ENCODE data around the gene EVA1B. TPM values are rescaled to one million over a fixed set of nuclear protein-coding genes. Genes with fewer than 3 reads are reported as not detected.

Gene EVA1B
- total RNA-seq, 1 donor from 2014 or later = 115 TPM

- no peak for DNase-seq (ENCODE audit: extremely low spot score, unreplicated experiment)
- Mint-ChIP-seq H3K4me3 (ENCODE audit: unreplicated experiment) (no peak overlapping the region), H3K27me3 (ENCODE audit: unreplicated experiment) (no peaks in the 10 kb centered on the region), H3K4me1 (ENCODE audit: unreplicated experiment) (peaks cover 10% of the 10 kb centered on the region), H3K27ac (ENCODE audit: unreplicated experiment) (peak overlapping the region; percentile 58), H3K36me3 (ENCODE audit: unreplicated experiment) (peaks cover 41% of the 10 kb centered on the region), H3K9me3 (ENCODE audit: unreplicated experiment) (no peaks in the 10 kb centered on the region)
- TF ChIP-seq CTCF (IDR thresholded peaks at IDR 0.05) = no peak
Observed at GRCh38 chr1:36301220-36301619, 22.2 kb downstream of the EVA1B start.

GRCh38 chr1:36300526-36300925 lies 22.9 kb downstream of the EVA1B start:
- Mint-ChIP-seq H3K4me1 (ENCODE audit: unreplicated experiment) (peaks cover 4% of the 10 kb centered on the region), H3K27ac (ENCODE audit: unreplicated experiment) (peak overlapping the region; percentile 28), H3K9me3 (ENCODE audit: unreplicated experiment) (no peaks in the 10 kb centered on the region), H3K27me3 (ENCODE audit: unreplicated experiment) (no peaks in the 10 kb centered on the region), H3K36me3 (ENCODE audit: unreplicated experiment) (peaks cover 41% of the 10 kb centered on the region), H3K4me3 (ENCODE audit: unreplicated experiment) (no peak overlapping the region)
- DNase-seq (ENCODE audit: extremely low spot score, unreplicated experiment) = no peak
- TF ChIP-seq CTCF (IDR thresholded peaks at IDR 0.05) = no peak

GRCh38 chr1:36298640-36299039 lies 24.8 kb downstream of the EVA1B start:
- Mint-ChIP-seq H3K4me3 (ENCODE audit: unreplicated experiment) (no peak overlapping the region), H3K9me3 (ENCODE audit: unreplicated experiment) (no peaks in the 10 kb centered on the region), H3K36me3 (ENCODE audit: unreplicated experiment) (peaks cover 41% of the 10 kb centered on the region), H3K4me1 (ENCODE audit: unreplicated experiment) (peaks cover 1% of the 10 kb centered on the region), H3K27ac (ENCODE audit: unreplicated experiment) (no peak overlapping the region), H3K27me3 (ENCODE audit: unreplicated experiment) (no peaks in the 10 kb centered on the region)
- no peak for DNase-seq (ENCODE audit: extremely low spot score, unreplicated experiment)
- TF ChIP-seq CTCF (IDR thresholded peaks at IDR 0.05) = no peak

- no peak for DNase-seq (ENCODE audit: extremely low spot score, unreplicated experiment)
- Mint-ChIP-seq H3K9me3 (ENCODE audit: unreplicated experiment) (no peaks in the 10 kb centered on the region), H3K4me1 (ENCODE audit: unreplicated experiment) (peaks cover 1% of the 10 kb centered on the region), H3K4me3 (ENCODE audit: unreplicated experiment) (no peak overlapping the region), H3K27me3 (ENCODE audit: unreplicated experiment) (no peaks in the 10 kb centered on the region), H3K36me3 (ENCODE audit: unreplicated experiment) (peaks cover 39% of the 10 kb centered on the region), H3K27ac (ENCODE audit: unreplicated experiment) (no peak overlapping the region)
- no peak for TF ChIP-seq CTCF (IDR thresholded peaks at IDR 0.05)
Observed at GRCh38 chr1:36297062-36297461, 26.4 kb downstream of the EVA1B start.

- H3K4me1 Mint-ChIP-seq (ENCODE audit: unreplicated experiment) = no peaks in the 10 kb centered on the region
- no peaks in the 10 kb centered on the region for H3K9me3 Mint-ChIP-seq (ENCODE audit: unreplicated experiment)
- no peak for TF ChIP-seq CTCF (IDR thresholded peaks at IDR 0.05)
- H3K27me3 Mint-ChIP-seq (ENCODE audit: unreplicated experiment) = no peaks in the 10 kb centered on the region
- H3K27ac Mint-ChIP-seq (ENCODE audit: unreplicated experiment) = no peak overlapping the region
- DNase-seq (ENCODE audit: extremely low spot score, unreplicated experiment) = no peak
- H3K36me3 Mint-ChIP-seq (ENCODE audit: unreplicated experiment) = peaks cover 38% of the 10 kb centered on the region
- H3K4me3 Mint-ChIP-seq (ENCODE audit: unreplicated experiment) = no peak overlapping the region
Observed at GRCh38 chr1:36295390-36295789, 28.1 kb downstream of the EVA1B start.
